Esophagus mucosa (tissue), 1 donor: ENCODE measurements around the gene CCDC70. TPM values are rescaled to one million over a fixed set of nuclear protein-coding genes. Genes with fewer than 3 reads are reported as not detected.

Source experiments
- ATAC-seq: fragments of 200-7000 bp; cut with Tn5 transposase; one replicate; pipeline ENCODE4 v1.9.1; 2020
- total RNA-seq: library from RNA; stranded (reverse); gene quantifications from one replicate; pipeline ENCODE4 v1.2.4, GENCODE V29; 2023
- donor health status: DM: yes; HTN: yes; CAD: no.

CCDC70 gene
- total RNA-seq, 1 donor from 2014 or later = not detected

DNA sequence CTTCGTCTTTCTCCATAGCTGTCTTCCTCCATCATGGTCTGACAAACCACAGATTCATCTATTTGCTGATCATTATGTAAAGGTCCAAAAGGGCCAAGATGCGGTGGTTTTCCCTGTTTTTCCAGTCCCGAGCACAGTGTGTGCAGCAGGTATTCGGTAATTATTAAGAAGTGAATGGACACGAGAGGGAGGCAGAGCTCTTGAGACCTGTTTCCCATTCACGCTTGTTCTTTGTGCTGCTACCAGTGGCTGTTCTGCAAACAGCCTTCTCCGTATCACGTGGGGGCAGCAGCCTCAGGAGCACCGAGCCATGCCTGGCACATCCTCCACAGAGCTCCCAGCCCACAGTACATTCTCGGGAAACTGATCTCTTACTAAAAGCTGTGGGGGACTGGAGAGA, 50.3 kb downstream of the CCDC70 start:
- ATAC-seq = peak; percentile 75

DNA sequence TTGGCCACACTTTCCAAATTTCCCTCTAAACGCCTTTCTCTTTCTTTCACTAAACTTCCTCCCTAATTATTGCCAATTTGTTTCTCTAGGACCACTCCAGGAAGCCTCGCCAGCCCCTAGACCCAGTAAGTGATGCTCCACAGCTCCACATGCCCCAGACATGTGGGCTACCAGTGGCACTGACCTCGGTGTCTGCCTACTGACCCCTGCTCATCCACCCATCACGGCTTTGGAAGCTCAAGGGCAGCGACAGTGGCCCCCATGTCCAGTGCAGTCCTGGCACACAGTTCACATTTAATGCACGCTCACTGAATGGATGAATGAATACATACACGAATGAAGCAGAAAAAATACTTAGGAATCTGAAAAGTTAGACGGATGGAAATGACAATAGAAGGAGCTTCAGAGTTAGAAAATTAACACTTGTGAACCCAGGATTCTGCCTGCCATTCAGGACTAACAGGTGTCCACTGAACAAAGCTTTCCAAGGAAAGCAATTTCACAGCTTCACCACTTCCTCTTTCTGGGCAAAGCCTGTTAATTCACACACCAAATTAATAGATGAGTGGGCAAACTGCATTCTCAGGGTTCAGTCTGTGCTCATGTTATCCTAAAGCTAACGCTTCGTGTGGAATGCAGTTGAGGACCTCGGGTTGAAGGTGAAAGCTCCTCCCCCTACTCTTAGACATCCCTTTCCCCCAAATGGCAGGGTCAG, 50.9 kb downstream of the CCDC70 start:
- no peak for ATAC-seq

DNA sequence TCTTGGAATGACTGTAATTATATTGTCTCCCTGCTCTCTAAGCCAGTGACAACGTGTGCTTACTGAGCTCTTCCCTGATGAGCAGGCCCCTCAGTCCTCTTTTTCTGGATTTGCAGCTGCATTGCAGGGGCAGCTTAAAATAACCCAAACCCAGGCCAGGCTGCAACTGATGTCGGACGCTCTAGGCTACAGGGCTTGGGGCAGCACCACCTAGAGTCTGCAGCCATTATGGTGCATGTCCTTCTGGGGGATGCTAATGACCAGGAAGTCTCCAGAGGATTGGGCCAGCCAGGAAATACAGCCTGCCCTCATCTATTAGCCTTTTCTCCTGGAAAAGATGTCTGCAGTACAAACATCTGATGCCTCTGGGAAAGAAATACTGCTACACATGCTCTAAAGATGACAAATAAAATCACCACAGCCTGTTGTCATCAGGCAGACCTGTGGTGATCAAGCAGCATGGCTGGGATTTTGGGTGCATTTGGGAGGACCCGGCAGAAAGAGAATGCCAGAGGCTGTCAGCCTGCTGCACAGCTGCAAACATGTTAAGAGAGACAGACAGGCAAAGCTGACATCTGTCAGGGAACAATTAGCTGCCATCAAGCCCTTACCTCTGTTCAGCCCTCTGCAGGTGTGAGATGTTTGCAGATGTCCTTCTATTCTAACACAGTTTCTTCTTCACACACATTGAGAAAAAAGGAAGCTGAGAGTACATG, 51.8 kb downstream of the CCDC70 start:
- no peak for ATAC-seq

DNA sequence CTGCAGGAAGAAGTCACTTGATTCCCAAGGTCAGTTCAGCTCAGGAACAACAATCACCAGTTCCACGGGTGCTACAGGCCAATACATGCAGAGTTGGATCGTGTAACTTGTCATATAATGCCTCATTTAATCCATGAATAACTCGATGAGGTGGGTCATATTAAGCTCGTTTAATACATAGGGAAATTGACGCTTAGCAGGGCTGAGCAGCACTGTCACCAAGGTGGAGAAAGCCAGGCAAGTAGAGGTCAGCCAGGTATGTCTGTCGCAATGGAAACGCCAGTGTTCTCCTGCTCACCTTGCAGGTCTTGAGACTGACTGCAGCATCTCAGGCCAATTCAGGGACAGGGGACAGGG, 52.3 kb downstream of the CCDC70 start:
- peak; percentile 92 for ATAC-seq

Other genes with a start within 250 kb of the CCDC70 start
- 7.3 TPM for gene DHRS12, start 57.8 kb upstream of the CCDC70 start, total RNA-seq
- not detected for gene TMEM272, start 16.8 kb upstream of the CCDC70 start, total RNA-seq
- gene ATP7B, start 149.5 kb downstream of the CCDC70 start, total RNA-seq = 0.92 TPM
- 16.7 TPM for gene ALG11, start 150.4 kb downstream of the CCDC70 start, total RNA-seq
- gene UTP14C, start 162.7 kb downstream of the CCDC70 start, total RNA-seq = 4.4 TPM